K562 (cell line): ENCODE results near the gene HIVEP2. TPM values are rescaled to one million over a fixed set of nuclear protein-coding genes. Genes with fewer than 3 reads are reported as not detected.

Experiments used
- ATAC-seq: fragments of 200-7000 bp; cut with Tn5 transposase; 3 replicates; pipeline ENCODE4 v1.9.1; 2020; ENCODE audit warnings: moderate library complexity
- BruUV-seq: library from RNA; stranded (reverse); fragments of 400-500 nt; replicated peaks from 2 replicates; lab custom pipeline; 2021; lab: Mats Ljungman, UMichigan
- CTCF ChIA-PET: fragments of 300-600 bp; formaldehyde crosslinking; extraction: SDS; loops from one replicate; lab custom pipeline; 2021; ENCODE audit warnings: low intra/inter-chr PET ratio; lab: Yijun Ruan, JAX
- POLR2A ChIA-PET: fragments of 300-600, 350-650 bp; sonication (Branson Sonifier 250); formaldehyde crosslinking; extraction: SDS; loops from one replicate; lab custom pipeline; 2021; ENCODE audit warnings: antibody characterized with exemption, inconsistent platforms; lab: Yijun Ruan, JAX
- DNase-seq, 4 experiments: peaks; one replicate each; pipeline versions ENCODE4 v3.0.0 to v3.0.0-alpha.2; 2011 to 2018; ENCODE audit warnings: low spot score in 3 of 4, mixed read lengths in 3 of 4; ENCODE audit errors: extremely low read depth in 1 of 4
- FAIRE-seq: peaks from 2 replicates; lab custom pipeline; 2011; peaks lifted over from hg19 to GRCh38; lab: Jason Lieb, UNC
- H2AFZ ChIP-seq: 2 replicates; pipeline ENCODE4 v1.6.0; 2011; ENCODE audit warnings: low read depth, low read length, control low read depth, inconsistent platforms
- H3K27ac ChIP-seq: fragments of 200-600 bp; 3 replicates; pipeline ENCODE4 v1.8.0; 2011; ENCODE audit warnings: low read depth, mild to moderate bottlenecking, control low read depth, inconsistent platforms, low read length, moderate library complexity, mixed read lengths; ENCODE audit errors: extremely low read depth
- H3K27me3 ChIP-seq, 2 experiments: fragments of 300-600 bp in 1 of 2; 2 replicates in 1 of 2; 3 replicates in 1 of 2; pipeline versions ENCODE4 v1.6.0 to v1.8.0; 2011; ENCODE audit warnings: inconsistent platforms in 2 of 2, low read length in 2 of 2, mild to moderate bottlenecking in 1 of 2, mixed read lengths in 1 of 2, moderate library complexity in 1 of 2; ENCODE audit not compliant: control insufficient read depth in 2 of 2, insufficient read depth in 2 of 2
- H3K36me3 ChIP-seq: fragments of 300-600 bp; 3 replicates; pipeline ENCODE4 v1.8.0; 2011; ENCODE audit warnings: mild to moderate bottlenecking, low read length, inconsistent platforms; ENCODE audit not compliant: control insufficient read depth, insufficient read depth
- H3K4me1 ChIP-seq, 2 experiments: fragments of 200-600 bp in 1 of 2; replicated peaks in 1 of 2; 2 replicates in 1 of 2; 3 replicates in 1 of 2; pipeline versions ENCODE4 v1.5.1 to v1.8.0; 2011; ENCODE audit warnings: inconsistent platforms in 2 of 2, low read length in 2 of 2, mild to moderate bottlenecking in 1 of 2, mixed read lengths in 1 of 2, moderate library complexity in 1 of 2; ENCODE audit not compliant: control insufficient read depth in 2 of 2, insufficient read depth in 2 of 2
- H3K4me2 ChIP-seq: 2 replicates; pipeline ENCODE4 v1.6.1; 2011; ENCODE audit warnings: low read length, control low read depth, inconsistent platforms, mixed read lengths; ENCODE audit not compliant: insufficient read depth
- H3K4me3 ChIP-seq: fragments of 200-600 bp; sonication (generic), shearing (Covaris generic); 2 replicates; pipeline ENCODE4 v1.5.1; 2016; ENCODE audit warnings: control low read depth, inconsistent platforms
- H3K79me2 ChIP-seq: fragments of 200-600 bp; 3 replicates; pipeline ENCODE4 v1.8.0; 2011; ENCODE audit warnings: low read length, inconsistent platforms; ENCODE audit not compliant: control insufficient read depth, insufficient read depth
- H3K9ac ChIP-seq, 2 experiments: 2 replicates each; pipeline versions ENCODE4 v1.6.0 to v1.6.1; 2011; ENCODE audit warnings: low read depth in 2 of 2, low read length in 2 of 2, control low read depth in 1 of 2, inconsistent platforms in 1 of 2, mild to moderate bottlenecking in 1 of 2, mixed read lengths in 1 of 2; ENCODE audit not compliant: insufficient read depth in 1 of 2
- H3K9me1 ChIP-seq: one replicate; pipeline ENCODE4 v1.6.0; 2011; ENCODE audit warnings: inconsistent platforms, mild to moderate bottlenecking, low read length, moderate library complexity; ENCODE audit not compliant: control insufficient read depth, insufficient read depth
- H3K9me3 ChIP-seq: replicated peaks from 2 replicates; pipeline ENCODE4 v1.5.1; 2011; ENCODE audit warnings: low read depth, low read length, inconsistent platforms; ENCODE audit not compliant: control insufficient read depth, insufficient read depth
- H4K20me1 ChIP-seq: replicated peaks from 2 replicates; pipeline ENCODE4 v1.6.1; 2011; ENCODE audit warnings: low read length, inconsistent platforms, mixed read lengths; ENCODE audit not compliant: control insufficient read depth, insufficient read depth
- CHD1 ChIP-seq: fragments of 200-600 bp; sonication (generic); IDR thresholded peaks from one replicate; pipeline ENCODE4 v1.6.1; 2012; ENCODE audit warnings: mild to moderate bottlenecking, moderate library complexity, low read length, inconsistent platforms
- CTBP1 ChIP-seq: fragments of 450-650 bp; IDR thresholded peaks from 2 replicates; pipeline ENCODE4 v1.6.1; 2016; ENCODE audit warnings: borderline replicate concordance
- GABPB1 ChIP-seq: sonication (generic); formaldehyde crosslinking; IDR thresholded peaks from 2 replicates; pipeline ENCODE4 v1.8.0; 2022; ENCODE audit warnings: mild to moderate bottlenecking, missing genetic modification reagents
- KDM5B ChIP-seq: fragments of 200-600 bp; sonication (generic); IDR thresholded peaks from 2 replicates; pipeline ENCODE4 v1.6.1; 2012; ENCODE audit warnings: low read depth, mild to moderate bottlenecking, moderate library complexity, low read length, control low read depth, inconsistent platforms; ENCODE audit not compliant: insufficient replicate concordance
- MAZ ChIP-seq, 2 experiments: fragments of 450-650 bp in 1 of 2; sonication (generic) in 1 of 2; formaldehyde crosslinking; IDR thresholded peaks in 1 of 2; conservative IDR thresholded peaks in 1 of 2; 2 replicates each; pipeline versions ENCODE4 v1.4.0 to v1.5.0; 2020; ENCODE audit warnings: mild to moderate bottlenecking in 1 of 2, missing genetic modification reagents in 1 of 2
- MBD2 ChIP-seq: sonication (generic); IDR thresholded peaks from 2 replicates; pipeline ENCODE4 v1.6.1; 2016; ENCODE audit warnings: low read depth, borderline replicate concordance
- NBN ChIP-seq: fragments of 450-650 bp; IDR thresholded peaks from 2 replicates; pipeline ENCODE4 v1.6.1; 2016; ENCODE audit warnings: low read depth, mild to moderate bottlenecking
- NR2C2 ChIP-seq, 2 experiments: fragments of 200-800 bp in 1 of 2; sonication (Bioruptor generic) in 1 of 2; sonication (generic) in 1 of 2; formaldehyde crosslinking in 1 of 2; IDR thresholded peaks; 2 replicates each; pipeline versions ENCODE4 v1.6.1 to v1.8.0; 2016 to 2022; ENCODE audit warnings: mild to moderate bottlenecking in 1 of 2, missing compliant biosample characterization in 1 of 2, missing genetic modification characterization in 1 of 2, missing genetic modification reagents in 1 of 2
- PHB ChIP-seq: fragments of 250-450 bp; sonication (Bioruptor Pico); IDR thresholded peaks from 2 replicates; pipeline ENCODE4 v1.5.0; 2021
- RB1 ChIP-seq: fragments of 450-650 bp; IDR thresholded peaks from 2 replicates; pipeline ENCODE4 v1.6.1; 2017; ENCODE audit warnings: low read depth, mild to moderate bottlenecking
- RBBP5 ChIP-seq: fragments of 200-600 bp; sonication (generic); IDR thresholded peaks from 2 replicates; pipeline ENCODE4 v1.6.1; 2012; ENCODE audit warnings: borderline replicate concordance, mild to moderate bottlenecking, low read length, control low read depth, inconsistent platforms; ENCODE audit not compliant: insufficient read depth, poor library complexity, severe bottlenecking
- TEAD4 ChIP-seq, 2 experiments: sonication (generic) in 1 of 2; formaldehyde crosslinking in 1 of 2; IDR thresholded peaks; 2 replicates each; pipeline versions ENCODE4 v1.6.1 to v1.8.0; 2012 to 2022; ENCODE audit warnings: borderline replicate concordance in 1 of 2, inconsistent platforms in 1 of 2, low read length in 1 of 2, mild to moderate bottlenecking in 1 of 2, missing genetic modification reagents in 1 of 2
- ZC3H11A ChIP-seq: IDR thresholded peaks from 2 replicates; pipeline ENCODE4 v1.6.1; 2012; ENCODE audit warnings: low read depth, low read length, improper control_type of control experiment
- ZFX ChIP-seq: sonication (generic); formaldehyde crosslinking; IDR thresholded peaks from 2 replicates; pipeline ENCODE4 v1.8.0; 2022; ENCODE audit warnings: mild to moderate bottlenecking, missing genetic modification reagents, moderate library complexity
- ZNF766 ChIP-seq: fragments of 200-800 bp; sonication (Bioruptor generic); conservative IDR thresholded peaks from 2 replicates; pipeline ENCODE4 v1.6.1; 2016; ENCODE audit warnings: missing genetic modification characterization, missing compliant biosample characterization
- WGBS: fragments of 100-300 bp; shearing (Covaris generic); methylation state at CpG from one replicate; pipeline ENCODE4 v1.1.6; 2016; ENCODE audit warnings: low coverage, mixed read lengths; ENCODE audit not compliant: insufficient coverage; ENCODE audit errors: missing lambda C conversion rate; 5-methylcytosine and 5-hydroxymethylcytosine counted together
- in situ Hi-C: fragments of 300-500 bp; cut with MboI; formaldehyde crosslinking; loops from 4 replicates; pipeline ENCODE4 v1.15.0; 2018; ENCODE audit warnings: inconsistent platforms, mixed read lengths
- intact Hi-C: fragments of 100-400 bp; cut with micrococcal nuclease; formaldehyde crosslinking; loops from 2 replicates; pipeline ENCODE4 v1.14.2; 2022
- polyA plus RNA-seq, 8 experiments: library from polyadenylated mRNA; depleted of rRNA in 4 of 8; stranded (reverse) in 5 of 8; unstranded in 3 of 8; fragments of >200 nt; fragmentation: Nextera tagmentation in 2 of 8; fragmentation: Illumina TruSeq in 1 of 8; extraction: Ambion mirVana in 2 of 8; extraction: Trizol in 1 of 8; gene quantifications; 2 replicates each; pipeline versions ENCODE4 v1.2.1 to v1.2.3, GENCODE V29; 2011 to 2014; ENCODE audit warnings: inconsistent platforms in 1 of 8, missing spikeins in 1 of 8
- total RNA-seq, 7 experiments: library from RNA; depleted of rRNA in 6 of 7; stranded (reverse); fragments of >200 nt in 6 of 7; fragmentation: Illumina TruSeq in 2 of 7; extraction: Trizol in 2 of 7; gene quantifications; 2 replicates each; pipeline versions ENCODE4 v1.2.1 to v1.2.3, GENCODE V29; 2011 to 2021; ENCODE audit warnings: low replicate concordance in 1 of 7
- TF ChIP-seq, protein P1 (sequence below), 2 experiments: fragments of 250-450 bp in 1 of 2; fragments of 450-650 bp in 1 of 2; sonication (Bioruptor Pico) in 1 of 2; IDR thresholded peaks; 2 replicates each; pipeline versions ENCODE4 v1.6.1 to v1.8.0; 2016 to 2021; ENCODE audit warnings: mild to moderate bottlenecking in 2 of 2, moderate library complexity in 2 of 2, missing compliant biosample characterization in 1 of 2, missing genetic modification characterization in 1 of 2
- TF ChIP-seq, protein P2 (sequence below), 2 experiments: IDR thresholded peaks; 2 replicates each; pipeline ENCODE4 v1.6.1; 2011; ENCODE audit warnings: borderline replicate concordance in 1 of 2, control low read depth in 1 of 2, low read depth in 1 of 2, low read length in 1 of 2, mild to moderate bottlenecking in 1 of 2, mixed read lengths in 1 of 2, moderate library complexity in 1 of 2; ENCODE audit not compliant: insufficient read depth in 1 of 2, insufficient read length in 1 of 2, poor library complexity in 1 of 2, severe bottlenecking in 1 of 2; ENCODE audit errors: extremely low read depth in 1 of 2

The HIVEP2 gene
- total and polyA plus RNA-seq, 9 of the 15 experiments (the other 6 are each of a cell fraction or from before 2014, with no cell fraction given), result under 0.01 to 1.2 (median 0.31) TPM

DNA sequence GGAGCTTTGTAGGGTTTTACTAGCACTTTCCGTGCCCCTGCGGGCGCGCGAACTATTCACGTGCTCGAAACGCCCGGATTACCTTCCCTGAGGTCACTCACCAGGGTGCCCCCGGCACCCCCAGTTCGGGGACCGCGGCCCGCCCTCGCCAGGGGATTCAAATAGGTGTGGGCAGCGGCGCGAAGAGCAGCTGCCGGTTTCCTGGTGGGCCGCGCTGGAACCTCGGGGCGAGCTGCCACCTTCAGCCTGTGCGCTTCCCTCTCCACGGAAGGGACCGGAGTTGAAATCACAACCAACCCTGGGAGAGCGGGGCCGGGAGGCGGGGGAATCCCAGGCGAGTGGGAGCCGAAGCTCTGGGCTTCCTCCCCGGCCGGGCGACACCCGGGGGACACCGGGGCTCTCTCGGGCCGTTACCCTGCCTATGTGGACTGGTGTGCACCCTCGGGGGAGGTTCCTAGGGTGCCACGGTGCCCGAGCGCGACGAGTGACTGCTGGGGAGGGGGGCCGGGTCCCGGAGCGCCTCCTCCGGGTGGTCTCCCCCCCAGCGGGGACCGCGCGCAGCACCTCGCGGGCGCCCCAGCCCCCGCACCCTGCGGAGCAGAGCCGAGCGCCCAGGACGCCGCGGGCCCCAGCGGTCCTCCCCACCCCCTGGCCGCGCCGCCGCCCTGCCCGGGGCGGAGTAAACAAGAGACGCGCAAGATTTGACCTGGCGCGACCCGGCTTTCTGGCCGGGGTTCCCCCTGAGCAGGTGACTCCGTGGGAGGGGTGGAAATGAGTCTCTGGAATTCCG lies 2.1 kb upstream of the HIVEP2 start:
- BruUV-seq, result no TSS peak
- in situ Hi-C loops, result no loop called here
- H3K36me3 ChIP-seq, result no peaks in the 10 kb centered on the region
- H3K9me3 ChIP-seq, result no peaks in the 10 kb centered on the region
- H2AFZ ChIP-seq, result peak overlapping the region; percentile 54; the same call in 1 of the 2 replicates
- WGBS, result 2% methylated on average over 67 of the region's 77 CpGs
- peaks cover 25 to 41% of the 10 kb centered on the region in 2 experiments for H3K27me3 ChIP-seq
- peak overlapping the region in 1 of 2 experiments; percentile 67; a peak in 2 of 4 replicates for H3K9ac ChIP-seq
- H3K79me2 ChIP-seq, result no peaks in the 10 kb centered on the region
- H3K27ac ChIP-seq, result no peak overlapping the region
- ChIA-PET CTCF (no interaction called here), POLR2A (interaction anchor here (0.6 kb wide), 1 partner anchor 71 kb away, joined by 4 read pairs; no protein-coding TSS in a partner anchor)
- peak overlapping the region; percentile 51 for H3K4me3 ChIP-seq
- ATAC-seq (peak; percentile 69), DNase-seq (peak; percentile 48 to 66 (median 62)), FAIRE-seq (no peak)
- no peaks in the 10 kb centered on the region for H3K9me1 ChIP-seq
- no peaks in the 10 kb centered on the region for H4K20me1 ChIP-seq
- H3K4me2 ChIP-seq, result peak overlapping the region; percentile 91
- intact Hi-C loops, result loop anchor here (10.0 kb wide), 1 partner anchor 218 kb away; no protein-coding TSS in a partner anchor
- H3K4me1 ChIP-seq, result peaks cover 8 to 36% of the 10 kb centered on the region in 2 experiments; a peak in 3 of 5 replicates
- TF ChIP-seq NR2C2 (CRISPR knock-in tag; IDR thresholded peaks at IDR 0.05) (no peak), NR2C2 (tag; IDR thresholded peaks at IDR 0.05) (peak; percentile 67), RB1 (peak; percentile 33; the same call in 1 of the 2 replicates), ZC3H11A (no peak), NBN (no peak), MAZ (CRISPR knock-in tag; conservative IDR thresholded peaks at IDR 0.05 in 1 of 2, IDR thresholded peaks at IDR 0.05 in 1 of 2) (peak in 1 of 2 experiments; percentile 74; a peak in 2 of 4 replicates), GABPB1 (CRISPR knock-in tag) (no peak), TEAD4 (IDR thresholded peaks at IDR 0.05; ENCODE audit: low read length) (no peak), TEAD4 (CRISPR knock-in tag; IDR thresholded peaks at IDR 0.05; ENCODE audit: borderline replicate concordance) (no peak), ZNF766 (no peak), PHB (no peak), ZFX (CRISPR knock-in tag) (peak; percentile 53), KDM5B (peak; percentile 65), CHD1 (peak; percentile 25), MBD2 (no peak), CTBP1 (peak; percentile 27; the same call in 1 of the 2 replicates), RBBP5 (peak; percentile 80)
- TF ChIP-seq, protein P1, sequence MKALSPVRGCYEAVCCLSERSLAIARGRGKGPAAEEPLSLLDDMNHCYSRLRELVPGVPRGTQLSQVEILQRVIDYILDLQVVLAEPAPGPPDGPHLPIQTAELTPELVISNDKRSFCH (CRISPR knock-in tag; IDR thresholded peaks at IDR 0.05), result no peak
- TF ChIP-seq, protein P1 (tag; IDR thresholded peaks at IDR 0.05), result 0 out of 2 replicates have a peak, but pooled peaks have one; percentile 39
- TF ChIP-seq, protein P2, sequence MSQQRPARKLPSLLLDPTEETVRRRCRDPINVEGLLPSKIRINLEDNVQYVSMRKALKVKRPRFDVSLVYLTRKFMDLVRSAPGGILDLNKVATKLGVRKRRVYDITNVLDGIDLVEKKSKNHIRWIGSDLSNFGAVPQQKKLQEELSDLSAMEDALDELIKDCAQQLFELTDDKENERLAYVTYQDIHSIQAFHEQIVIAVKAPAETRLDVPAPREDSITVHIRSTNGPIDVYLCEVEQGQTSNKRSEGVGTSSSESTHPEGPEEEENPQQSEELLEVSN (IDR thresholded peaks at IDR 0.05; ENCODE audit: borderline replicate concordance in 1 of 2, extremely low read depth in 1 of 2, insufficient read depth in 1 of 2, insufficient read length in 1 of 2, low read depth in 1 of 2, low read length in 1 of 2, poor library complexity in 1 of 2, severe bottlenecking in 1 of 2), result peak in 1 of 2 experiments; percentile 5
